H1 (cell line): ENCODE measurements around the gene NIN. TPM values are rescaled to one million over a fixed set of nuclear protein-coding genes. Genes with fewer than 3 reads are reported as not detected.

Experiments used
- KDM5A ChIP-seq: fragments of 200-600 bp; IDR thresholded peaks from 2 replicates; pipeline ENCODE4 v1.7.1; 2012; ENCODE audit warnings: mild to moderate bottlenecking, low read length, inconsistent platforms, mixed read lengths
- RAD21 ChIP-seq, 2 experiments: IDR thresholded peaks in 1 of 2; conservative IDR thresholded peaks in 1 of 2; 2 replicates each; pipeline ENCODE4 v1.6.1; 2011; ENCODE audit warnings: low read depth in 2 of 2, low read length in 2 of 2, improper control_type of control experiment in 1 of 2, inconsistent platforms in 1 of 2, mild to moderate bottlenecking in 1 of 2, moderate library complexity in 1 of 2
- SIN3A ChIP-seq, 2 experiments: IDR thresholded peaks in 1 of 2; conservative IDR thresholded peaks in 1 of 2; 2 replicates each; pipeline ENCODE4 v1.6.1; 2011 to 2012; ENCODE audit warnings: low read length in 2 of 2, improper control_type of control experiment in 1 of 2, low read depth in 1 of 2, mild to moderate bottlenecking in 1 of 2
- polyA plus RNA-seq, 7 experiments: library from polyadenylated mRNA; depleted of rRNA in 3 of 7; stranded (reverse) in 5 of 7; unstranded in 2 of 7; fragments of >200 nt in 5 of 7; fragments of 200-250 nt in 2 of 7; gene quantifications; 1 replicate in 5 of 7; 2 replicates in 1 of 7; 4 replicates in 1 of 7; pipeline versions ENCODE4 v1.2.1 to v1.2.3, GENCODE V29; 2011 to 2013; ENCODE audit warnings: missing spikeins in 2 of 7, mixed read lengths in 2 of 7
- total RNA-seq: library from RNA; stranded (reverse); fragmentation: NEBNext Ultra II Directional; extraction: Animal tissue kit (Norgen Biotek cat#: 25700); gene quantifications from 2 replicates; pipeline ENCODE4 v1.2.1, GENCODE V29; 2021
- TF ChIP-seq, protein P1 (sequence below): fragments of 300-600 bp; sonication (generic); IDR thresholded peaks from 2 replicates; pipeline ENCODE4 v1.7.1; 2012; ENCODE audit warnings: low read length, moderate library complexity, mild to moderate bottlenecking, inconsistent platforms; ENCODE audit not compliant: insufficient replicate concordance

Gene NIN
- total and polyA plus RNA-seq, 2 of the 8 experiments (the other 6 are each of a cell fraction or from before 2014, with no cell fraction given), result 3.2 to 21.3 TPM

DNA sequence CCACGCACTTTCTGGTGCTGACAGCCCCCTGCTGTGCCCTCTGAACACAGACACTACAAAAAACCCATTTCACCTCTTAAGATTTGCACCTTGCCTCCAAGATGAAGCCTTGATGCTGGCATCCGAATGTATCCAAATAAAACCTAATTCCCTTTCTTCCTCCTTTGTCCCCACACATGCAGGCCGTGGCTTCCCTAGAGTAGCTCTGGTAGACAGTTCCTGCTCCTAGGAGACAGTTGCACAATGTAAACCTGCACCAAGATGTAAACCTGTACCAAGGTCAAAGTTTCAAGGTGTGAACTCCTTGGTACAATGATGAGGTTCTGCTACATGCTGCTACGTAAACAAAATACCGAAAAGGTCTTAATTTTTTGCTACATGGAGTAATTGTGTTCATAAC is 40.3 kb upstream of the NIN start (continued):
- TF ChIP-seq, protein P1, sequence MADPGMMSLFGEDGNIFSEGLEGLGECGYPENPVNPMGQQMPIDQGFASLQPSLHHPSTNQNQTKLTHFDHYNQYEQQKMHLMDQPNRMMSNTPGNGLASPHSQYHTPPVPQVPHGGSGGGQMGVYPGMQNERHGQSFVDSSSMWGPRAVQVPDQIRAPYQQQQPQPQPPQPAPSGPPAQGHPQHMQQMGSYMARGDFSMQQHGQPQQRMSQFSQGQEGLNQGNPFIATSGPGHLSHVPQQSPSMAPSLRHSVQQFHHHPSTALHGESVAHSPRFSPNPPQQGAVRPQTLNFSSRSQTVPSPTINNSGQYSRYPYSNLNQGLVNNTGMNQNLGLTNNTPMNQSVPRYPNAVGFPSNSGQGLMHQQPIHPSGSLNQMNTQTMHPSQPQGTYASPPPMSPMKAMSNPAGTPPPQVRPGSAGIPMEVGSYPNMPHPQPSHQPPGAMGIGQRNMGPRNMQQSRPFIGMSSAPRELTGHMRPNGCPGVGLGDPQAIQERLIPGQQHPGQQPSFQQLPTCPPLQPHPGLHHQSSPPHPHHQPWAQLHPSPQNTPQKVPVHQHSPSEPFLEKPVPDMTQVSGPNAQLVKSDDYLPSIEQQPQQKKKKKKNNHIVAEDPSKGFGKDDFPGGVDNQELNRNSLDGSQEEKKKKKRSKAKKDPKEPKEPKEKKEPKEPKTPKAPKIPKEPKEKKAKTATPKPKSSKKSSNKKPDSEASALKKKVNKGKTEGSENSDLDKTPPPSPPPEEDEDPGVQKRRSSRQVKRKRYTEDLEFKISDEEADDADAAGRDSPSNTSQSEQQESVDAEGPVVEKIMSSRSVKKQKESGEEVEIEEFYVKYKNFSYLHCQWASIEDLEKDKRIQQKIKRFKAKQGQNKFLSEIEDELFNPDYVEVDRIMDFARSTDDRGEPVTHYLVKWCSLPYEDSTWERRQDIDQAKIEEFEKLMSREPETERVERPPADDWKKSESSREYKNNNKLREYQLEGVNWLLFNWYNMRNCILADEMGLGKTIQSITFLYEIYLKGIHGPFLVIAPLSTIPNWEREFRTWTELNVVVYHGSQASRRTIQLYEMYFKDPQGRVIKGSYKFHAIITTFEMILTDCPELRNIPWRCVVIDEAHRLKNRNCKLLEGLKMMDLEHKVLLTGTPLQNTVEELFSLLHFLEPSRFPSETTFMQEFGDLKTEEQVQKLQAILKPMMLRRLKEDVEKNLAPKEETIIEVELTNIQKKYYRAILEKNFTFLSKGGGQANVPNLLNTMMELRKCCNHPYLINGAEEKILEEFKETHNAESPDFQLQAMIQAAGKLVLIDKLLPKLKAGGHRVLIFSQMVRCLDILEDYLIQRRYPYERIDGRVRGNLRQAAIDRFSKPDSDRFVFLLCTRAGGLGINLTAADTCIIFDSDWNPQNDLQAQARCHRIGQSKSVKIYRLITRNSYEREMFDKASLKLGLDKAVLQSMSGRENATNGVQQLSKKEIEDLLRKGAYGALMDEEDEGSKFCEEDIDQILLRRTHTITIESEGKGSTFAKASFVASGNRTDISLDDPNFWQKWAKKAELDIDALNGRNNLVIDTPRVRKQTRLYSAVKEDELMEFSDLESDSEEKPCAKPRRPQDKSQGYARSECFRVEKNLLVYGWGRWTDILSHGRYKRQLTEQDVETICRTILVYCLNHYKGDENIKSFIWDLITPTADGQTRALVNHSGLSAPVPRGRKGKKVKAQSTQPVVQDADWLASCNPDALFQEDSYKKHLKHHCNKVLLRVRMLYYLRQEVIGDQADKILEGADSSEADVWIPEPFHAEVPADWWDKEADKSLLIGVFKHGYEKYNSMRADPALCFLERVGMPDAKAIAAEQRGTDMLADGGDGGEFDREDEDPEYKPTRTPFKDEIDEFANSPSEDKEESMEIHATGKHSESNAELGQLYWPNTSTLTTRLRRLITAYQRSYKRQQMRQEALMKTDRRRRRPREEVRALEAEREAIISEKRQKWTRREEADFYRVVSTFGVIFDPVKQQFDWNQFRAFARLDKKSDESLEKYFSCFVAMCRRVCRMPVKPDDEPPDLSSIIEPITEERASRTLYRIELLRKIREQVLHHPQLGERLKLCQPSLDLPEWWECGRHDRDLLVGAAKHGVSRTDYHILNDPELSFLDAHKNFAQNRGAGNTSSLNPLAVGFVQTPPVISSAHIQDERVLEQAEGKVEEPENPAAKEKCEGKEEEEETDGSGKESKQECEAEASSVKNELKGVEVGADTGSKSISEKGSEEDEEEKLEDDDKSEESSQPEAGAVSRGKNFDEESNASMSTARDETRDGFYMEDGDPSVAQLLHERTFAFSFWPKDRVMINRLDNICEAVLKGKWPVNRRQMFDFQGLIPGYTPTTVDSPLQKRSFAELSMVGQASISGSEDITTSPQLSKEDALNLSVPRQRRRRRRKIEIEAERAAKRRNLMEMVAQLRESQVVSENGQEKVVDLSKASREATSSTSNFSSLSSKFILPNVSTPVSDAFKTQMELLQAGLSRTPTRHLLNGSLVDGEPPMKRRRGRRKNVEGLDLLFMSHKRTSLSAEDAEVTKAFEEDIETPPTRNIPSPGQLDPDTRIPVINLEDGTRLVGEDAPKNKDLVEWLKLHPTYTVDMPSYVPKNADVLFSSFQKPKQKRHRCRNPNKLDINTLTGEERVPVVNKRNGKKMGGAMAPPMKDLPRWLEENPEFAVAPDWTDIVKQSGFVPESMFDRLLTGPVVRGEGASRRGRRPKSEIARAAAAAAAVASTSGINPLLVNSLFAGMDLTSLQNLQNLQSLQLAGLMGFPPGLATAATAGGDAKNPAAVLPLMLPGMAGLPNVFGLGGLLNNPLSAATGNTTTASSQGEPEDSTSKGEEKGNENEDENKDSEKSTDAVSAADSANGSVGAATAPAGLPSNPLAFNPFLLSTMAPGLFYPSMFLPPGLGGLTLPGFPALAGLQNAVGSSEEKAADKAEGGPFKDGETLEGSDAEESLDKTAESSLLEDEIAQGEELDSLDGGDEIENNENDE, result no peak
- TF ChIP-seq KDM5A (no peak), RAD21 (IDR thresholded peaks at IDR 0.05 in 1 of 2, conservative IDR thresholded peaks at IDR 0.05 in 1 of 2; ENCODE audit: low read depth in 2 of 2, low read length in 2 of 2) (no peak), SIN3A (conservative IDR thresholded peaks at IDR 0.05 in 1 of 2, IDR thresholded peaks at IDR 0.05 in 1 of 2; ENCODE audit: low read depth in 1 of 2, low read length in 2 of 2) (no peak)
- TF ChIP-seq, all 59 proteins: peak for 0
